Neural crest cell (in vitro differentiated cells): ENCODE data around the gene WWOX. TPM values are rescaled to one million over a fixed set of nuclear protein-coding genes. Genes with fewer than 3 reads are reported as not detected.
A peak's percentile ranks its signal among the peaks of the same experiment; 100 is the strongest.

Experiments
- DNase-seq: peaks from one replicate; pipeline ENCODE4 v3.0.0; 2021; ENCODE audit warnings: low read depth, mixed read lengths, low spot score
- H3K27ac Mint-ChIP-seq: one replicate; pipeline ENCODE4 v1.8.0; 2021; ENCODE audit warnings: mild to moderate bottlenecking, mixed read lengths; ENCODE audit not compliant: unreplicated experiment
- H3K27me3 Mint-ChIP-seq: 2 replicates; pipeline ENCODE4 v1.8.0; 2021; ENCODE audit warnings: low read depth, mild to moderate bottlenecking, mixed read lengths
- H3K36me3 Mint-ChIP-seq: 2 replicates; pipeline ENCODE4 v1.8.0; 2021; ENCODE audit warnings: low read depth, mild to moderate bottlenecking, mixed read lengths
- H3K4me1 Mint-ChIP-seq: 2 replicates; pipeline ENCODE4 v1.8.0; 2021; ENCODE audit warnings: mixed read lengths
- H3K4me3 Mint-ChIP-seq: one replicate; pipeline ENCODE4 v1.8.0; 2021; ENCODE audit warnings: mild to moderate bottlenecking, mixed read lengths
- H3K9me3 Mint-ChIP-seq: 2 replicates; pipeline ENCODE4 v1.8.0; 2021; ENCODE audit warnings: mixed read lengths
- total RNA-seq: library from RNA; stranded (reverse); gene quantifications from 2 replicates; pipeline ENCODE4 v1.2.1, GENCODE V29; 2021
- TF ChIP-seq, protein P1 (sequence below): fragments of 200-600 bp; sonication (generic); conservative IDR thresholded peaks from 2 replicates; pipeline ENCODE4 v1.5.0; 2021; ENCODE audit warnings: antibody characterized with exemption, mild to moderate bottlenecking

The WWOX gene
- total RNA-seq, 1 donor from 2014 or later = 30.5 TPM

DNA sequence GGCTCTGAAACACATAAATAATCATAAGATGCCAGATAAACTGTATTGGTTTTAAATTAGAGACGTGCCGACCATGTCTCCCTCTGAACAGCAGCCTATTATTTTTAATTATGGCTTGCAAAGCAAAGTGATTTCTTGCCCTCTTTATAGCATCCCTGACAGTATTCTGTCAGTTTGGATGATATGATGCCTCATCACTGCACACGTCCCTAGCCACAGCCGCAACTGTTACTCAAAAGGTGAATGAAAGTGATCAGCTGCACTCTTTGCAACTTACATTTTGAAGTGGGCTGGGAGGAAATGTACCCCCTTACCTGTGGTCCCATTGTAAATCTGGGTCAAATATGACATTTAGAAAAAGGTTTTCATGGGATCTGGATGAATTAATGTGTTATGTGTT lies 1111.2 kb downstream of the WWOX start:
- H3K27ac Mint-ChIP-seq = no peak overlapping the region
- peaks cover 3% of the 10 kb centered on the region for H3K36me3 Mint-ChIP-seq
- peaks cover 3% of the 10 kb centered on the region for H3K9me3 Mint-ChIP-seq
- no peak overlapping the region for H3K4me3 Mint-ChIP-seq
- TF ChIP-seq, protein P1, sequence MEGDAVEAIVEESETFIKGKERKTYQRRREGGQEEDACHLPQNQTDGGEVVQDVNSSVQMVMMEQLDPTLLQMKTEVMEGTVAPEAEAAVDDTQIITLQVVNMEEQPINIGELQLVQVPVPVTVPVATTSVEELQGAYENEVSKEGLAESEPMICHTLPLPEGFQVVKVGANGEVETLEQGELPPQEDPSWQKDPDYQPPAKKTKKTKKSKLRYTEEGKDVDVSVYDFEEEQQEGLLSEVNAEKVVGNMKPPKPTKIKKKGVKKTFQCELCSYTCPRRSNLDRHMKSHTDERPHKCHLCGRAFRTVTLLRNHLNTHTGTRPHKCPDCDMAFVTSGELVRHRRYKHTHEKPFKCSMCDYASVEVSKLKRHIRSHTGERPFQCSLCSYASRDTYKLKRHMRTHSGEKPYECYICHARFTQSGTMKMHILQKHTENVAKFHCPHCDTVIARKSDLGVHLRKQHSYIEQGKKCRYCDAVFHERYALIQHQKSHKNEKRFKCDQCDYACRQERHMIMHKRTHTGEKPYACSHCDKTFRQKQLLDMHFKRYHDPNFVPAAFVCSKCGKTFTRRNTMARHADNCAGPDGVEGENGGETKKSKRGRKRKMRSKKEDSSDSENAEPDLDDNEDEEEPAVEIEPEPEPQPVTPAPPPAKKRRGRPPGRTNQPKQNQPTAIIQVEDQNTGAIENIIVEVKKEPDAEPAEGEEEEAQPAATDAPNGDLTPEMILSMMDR = no peak
- no peak for DNase-seq
- H3K4me1 Mint-ChIP-seq = peaks cover 24% of the 10 kb centered on the region
- no peaks in the 10 kb centered on the region for H3K27me3 Mint-ChIP-seq

DNA sequence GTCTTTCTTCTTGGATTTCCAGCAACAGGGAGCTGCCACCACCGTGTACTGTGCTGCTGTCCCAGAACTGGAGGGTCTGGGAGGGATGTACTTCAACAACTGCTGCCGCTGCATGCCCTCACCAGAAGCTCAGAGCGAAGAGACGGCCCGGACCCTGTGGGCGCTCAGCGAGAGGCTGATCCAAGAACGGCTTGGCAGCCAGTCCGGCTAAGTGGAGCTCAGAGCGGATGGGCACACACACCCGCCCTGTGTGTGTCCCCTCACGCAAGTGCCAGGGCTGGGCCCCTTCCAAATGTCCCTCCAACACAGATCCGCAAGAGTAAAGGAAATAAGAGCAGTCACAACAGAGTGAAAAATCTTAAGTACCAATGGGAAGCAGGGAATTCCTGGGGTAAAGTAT lies 1112.1 kb downstream of the WWOX start:
- TF ChIP-seq, protein P1 = no peak
- H3K4me3 Mint-ChIP-seq = no peak overlapping the region
- DNase-seq = no peak
- peaks cover 3% of the 10 kb centered on the region for H3K9me3 Mint-ChIP-seq
- H3K27ac Mint-ChIP-seq = no peak overlapping the region
- H3K4me1 Mint-ChIP-seq = peaks cover 24% of the 10 kb centered on the region
- no peaks in the 10 kb centered on the region for H3K27me3 Mint-ChIP-seq
- peaks cover 3% of the 10 kb centered on the region for H3K36me3 Mint-ChIP-seq

DNA sequence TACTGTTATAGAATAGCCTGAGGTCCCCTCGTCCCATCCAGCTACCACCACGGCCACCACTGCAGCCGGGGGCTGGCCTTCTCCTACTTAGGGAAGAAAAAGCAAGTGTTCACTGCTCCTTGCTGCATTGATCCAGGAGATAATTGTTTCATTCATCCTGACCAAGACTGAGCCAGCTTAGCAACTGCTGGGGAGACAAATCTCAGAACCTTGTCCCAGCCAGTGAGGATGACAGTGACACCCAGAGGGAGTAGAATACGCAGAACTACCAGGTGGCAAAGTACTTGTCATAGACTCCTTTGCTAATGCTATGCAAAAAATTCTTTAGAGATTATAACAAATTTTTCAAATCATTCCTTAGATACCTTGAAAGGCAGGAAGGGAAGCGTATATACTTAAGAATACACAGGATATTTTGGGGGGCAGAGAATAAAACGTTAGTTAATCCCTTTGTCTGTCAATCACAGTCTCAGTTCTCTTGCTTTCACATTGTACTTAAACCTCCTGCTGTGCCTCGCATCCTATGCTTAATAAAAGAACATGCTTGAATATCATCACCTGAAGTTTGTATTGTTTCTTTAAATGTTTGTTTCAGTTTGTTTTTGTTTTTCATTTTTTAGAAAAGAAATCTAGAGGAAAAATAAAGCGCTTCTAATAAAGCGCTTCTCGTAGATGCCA lies 1112.8 kb downstream of the WWOX start:
- peaks cover 3% of the 10 kb centered on the region for H3K36me3 Mint-ChIP-seq
- peaks cover 24% of the 10 kb centered on the region for H3K4me1 Mint-ChIP-seq
- H3K9me3 Mint-ChIP-seq = peaks cover 3% of the 10 kb centered on the region
- no peak overlapping the region for H3K27ac Mint-ChIP-seq
- DNase-seq = no peak
- no peak overlapping the region for H3K4me3 Mint-ChIP-seq
- H3K27me3 Mint-ChIP-seq = no peaks in the 10 kb centered on the region
- TF ChIP-seq, protein P1 = no peak

DNA sequence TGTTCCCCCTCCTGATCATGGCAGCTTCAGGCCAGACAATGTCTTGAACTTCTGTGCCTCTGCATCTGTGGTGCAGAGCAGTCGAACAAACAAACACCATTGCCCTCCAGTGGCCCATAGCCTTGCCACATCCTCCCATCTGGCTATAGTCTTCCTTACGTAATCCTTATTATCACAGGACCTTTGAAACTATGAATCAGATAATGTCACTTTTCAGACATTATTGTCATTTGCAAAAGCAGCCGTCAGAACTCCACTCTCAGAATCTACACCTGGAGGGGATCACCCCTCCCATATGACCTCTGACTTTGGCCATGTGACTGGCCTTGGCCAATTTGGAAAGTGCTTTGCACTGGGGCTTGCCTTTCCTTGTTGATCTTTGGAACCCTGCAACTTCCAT lies 1113.8 kb downstream of the WWOX start:
- peaks cover 3% of the 10 kb centered on the region for H3K36me3 Mint-ChIP-seq
- TF ChIP-seq, protein P1 = peak; percentile 27
- H3K9me3 Mint-ChIP-seq = peaks cover 3% of the 10 kb centered on the region
- no peaks in the 10 kb centered on the region for H3K27me3 Mint-ChIP-seq
- H3K4me1 Mint-ChIP-seq = peaks cover 24% of the 10 kb centered on the region
- no peak overlapping the region for H3K4me3 Mint-ChIP-seq
- H3K27ac Mint-ChIP-seq = no peak overlapping the region
- DNase-seq = no peak

DNA sequence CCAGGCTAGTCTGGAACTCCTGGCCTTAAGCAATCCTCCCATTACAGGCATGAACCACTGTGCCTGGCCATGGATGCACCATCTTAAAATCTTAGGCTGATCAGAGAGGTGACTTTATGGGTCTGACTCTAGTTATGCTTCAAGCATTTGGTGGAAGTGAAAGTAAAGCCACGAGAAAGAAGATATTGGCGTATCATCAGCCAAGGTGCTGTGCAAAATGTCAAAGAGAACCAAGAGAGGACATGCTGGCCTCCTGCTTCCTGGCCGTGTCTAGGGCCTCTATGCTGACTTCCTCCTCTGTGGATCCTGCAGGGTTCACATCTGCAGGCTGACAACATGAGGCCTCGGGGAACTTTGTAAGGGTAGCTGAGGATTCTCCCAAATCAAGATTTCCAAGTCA lies 1115.8 kb downstream of the WWOX start:
- H3K4me3 Mint-ChIP-seq = no peak overlapping the region
- H3K36me3 Mint-ChIP-seq = peaks cover 3% of the 10 kb centered on the region
- H3K9me3 Mint-ChIP-seq = peaks cover 3% of the 10 kb centered on the region
- no peaks in the 10 kb centered on the region for H3K27me3 Mint-ChIP-seq
- peaks cover 38% of the 10 kb centered on the region for H3K4me1 Mint-ChIP-seq
- H3K27ac Mint-ChIP-seq = no peak overlapping the region
- TF ChIP-seq, protein P1 = no peak
- no peak for DNase-seq
